GM19193 (cell line): ENCODE measurements around the gene USF3.

ENCODE experiments used
- POLR2A ChIP-seq: IDR thresholded peaks from 4 replicates; pipeline ENCODE4 v1.6.1; 2011; ENCODE audit not compliant: insufficient read depth, insufficient read length; ENCODE audit errors: extremely low read depth

Gene USF3

GRCh38 chr3:113643583-113643982, 52.9 kb downstream of the USF3 start:
- no peak for TF ChIP-seq POLR2A

- TF ChIP-seq POLR2A: no peak
These were observed 57.5 kb downstream of the USF3 start for GRCh38 chr3:113638910-113639309.

GRCh38 chr3:113637756-113638155, 58.7 kb downstream of the USF3 start:
- no peak for TF ChIP-seq POLR2A

- TF ChIP-seq POLR2A: no peak
These were observed 61.5 kb downstream of the USF3 start for GRCh38 chr3:113634782-113635474.

- no peak for TF ChIP-seq POLR2A
These were observed 64.9 kb downstream of the USF3 start for GRCh38 chr3:113631573-113631972.

GRCh38 chr3:113630956-113631542, 65.4 kb downstream of the USF3 start:
- TF ChIP-seq POLR2A: no peak

- TF ChIP-seq POLR2A: no peak
These were observed 66.6 kb downstream of the USF3 start for GRCh38 chr3:113629584-113630421.

GRCh38 chr3:113628788-113629187, 67.7 kb downstream of the USF3 start:
- TF ChIP-seq POLR2A: no peak

GRCh38 chr3:113628316-113628715, 68.1 kb downstream of the USF3 start:
- TF ChIP-seq POLR2A: no peak

- no peak for TF ChIP-seq POLR2A
These were observed 69.7 kb downstream of the USF3 start for GRCh38 chr3:113626503-113627371.

GRCh38 chr3:113625834-113626233, 70.6 kb downstream of the USF3 start:
- TF ChIP-seq POLR2A: no peak

- no peak for TF ChIP-seq POLR2A
These were observed 72.6 kb downstream of the USF3 start for GRCh38 chr3:113623811-113624210.

- no peak for TF ChIP-seq POLR2A
These were observed 73.1 kb downstream of the USF3 start for GRCh38 chr3:113623324-113623723.

GRCh38 chr3:113620091-113620490, 76.4 kb downstream of the USF3 start:
- TF ChIP-seq POLR2A: no peak

- TF ChIP-seq POLR2A: no peak
These were observed 78.7 kb downstream of the USF3 start for GRCh38 chr3:113617726-113618125.

GRCh38 chr3:113615976-113616375, 80.5 kb downstream of the USF3 start:
- TF ChIP-seq POLR2A: no peak

- no peak for TF ChIP-seq POLR2A
These were observed 82.0 kb downstream of the USF3 start for GRCh38 chr3:113614402-113614801.
